GM21825 (cell line): ENCODE data around the gene SLC22A31.

Experiments used
- ATAC-seq: cut with Tn5 transposase; IDR thresholded peaks from one replicate; pipeline ENCODE4 v1.9.1; 2021; ENCODE audit warnings: mild to moderate bottlenecking, moderate library complexity; ENCODE audit not compliant: unreplicated experiment

Gene SLC22A31

GRCh38 chr16:89217138-89217387 lies 16.7 kb upstream of the SLC22A31 start:
- no peak for ATAC-seq

GRCh38 chr16:89216315-89217137 lies 16.2 kb upstream of the SLC22A31 start:
- ATAC-seq: no peak

DNA sequence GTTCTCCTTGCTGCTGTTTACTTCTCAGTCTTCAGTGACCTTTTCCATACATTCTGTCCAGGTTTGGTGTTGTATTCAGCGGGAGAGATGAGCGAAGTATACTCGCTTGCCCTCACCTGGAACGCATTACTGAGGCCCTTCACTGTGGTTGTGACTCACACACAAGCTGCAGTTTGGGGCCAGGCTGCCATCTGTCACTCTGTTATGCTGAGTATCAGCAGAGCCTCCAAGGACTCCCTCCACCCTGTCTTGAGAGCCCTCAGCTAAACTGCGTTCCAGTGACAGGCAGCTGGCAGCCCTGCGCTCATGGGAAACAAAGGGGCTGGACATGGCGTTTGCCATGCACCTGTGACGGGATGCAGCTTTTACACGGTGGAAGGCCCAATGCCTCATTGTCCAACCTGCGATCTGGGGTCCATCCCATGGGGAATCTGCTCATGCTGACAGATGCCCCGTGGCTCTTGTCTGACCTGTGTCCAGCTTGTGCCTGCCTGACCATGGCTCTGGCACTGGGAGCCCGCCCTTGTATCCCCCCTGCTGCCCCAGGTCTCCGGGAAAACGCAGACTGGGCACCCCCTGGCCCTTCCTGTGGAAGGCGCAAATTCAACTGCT lies 10.7 kb upstream of the SLC22A31 start:
- no peak for ATAC-seq

GRCh38 chr16:89210165-89210903 lies 10.0 kb upstream of the SLC22A31 start:
- ATAC-seq: no peak

DNA sequence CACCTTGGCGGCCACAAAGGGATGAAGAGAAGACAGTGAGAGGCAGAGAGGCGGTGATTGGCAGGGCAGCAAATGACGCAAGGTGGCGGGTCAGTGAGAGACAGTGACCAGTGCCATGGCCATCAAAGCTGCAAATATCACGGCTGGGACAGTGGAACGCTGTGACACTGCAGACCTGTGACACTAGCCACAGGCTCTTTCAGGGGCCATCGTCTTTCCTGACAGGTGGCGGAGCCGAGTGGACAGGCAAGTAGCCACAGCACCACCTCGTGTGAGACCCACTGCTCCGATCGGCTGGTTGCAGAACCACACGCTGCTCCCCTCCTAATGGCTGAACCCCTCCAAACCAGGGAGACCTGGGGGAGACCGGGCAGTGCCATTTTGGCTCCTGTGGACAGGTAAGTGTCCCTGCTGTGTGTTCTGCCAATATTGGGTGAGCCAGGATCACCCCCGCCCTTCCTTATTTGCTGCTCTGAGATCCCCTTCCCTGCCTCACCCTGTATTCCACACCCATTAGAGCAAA lies 9.2 kb upstream of the SLC22A31 start:
- no peak for ATAC-seq

DNA sequence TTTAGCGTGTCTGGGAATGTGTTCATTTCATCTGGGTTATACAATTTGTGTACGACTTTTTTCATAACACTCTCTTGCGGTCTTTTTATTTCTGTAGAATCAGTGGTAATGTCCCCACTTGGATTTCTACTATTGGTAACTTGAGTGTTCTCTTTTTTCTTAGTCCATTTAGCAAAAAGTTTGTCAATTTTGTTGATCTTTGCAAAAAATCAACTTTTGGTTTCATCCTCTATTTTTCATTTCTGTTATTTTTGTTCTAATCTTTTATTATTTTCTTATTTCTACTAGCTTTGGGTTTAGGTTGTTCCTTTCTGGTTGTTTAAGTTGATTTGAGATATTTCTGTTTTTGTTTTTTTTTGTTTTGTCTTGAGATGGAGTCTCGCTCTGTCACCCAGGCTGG lies 7.7 kb upstream of the SLC22A31 start:
- ATAC-seq: no peak

DNA sequence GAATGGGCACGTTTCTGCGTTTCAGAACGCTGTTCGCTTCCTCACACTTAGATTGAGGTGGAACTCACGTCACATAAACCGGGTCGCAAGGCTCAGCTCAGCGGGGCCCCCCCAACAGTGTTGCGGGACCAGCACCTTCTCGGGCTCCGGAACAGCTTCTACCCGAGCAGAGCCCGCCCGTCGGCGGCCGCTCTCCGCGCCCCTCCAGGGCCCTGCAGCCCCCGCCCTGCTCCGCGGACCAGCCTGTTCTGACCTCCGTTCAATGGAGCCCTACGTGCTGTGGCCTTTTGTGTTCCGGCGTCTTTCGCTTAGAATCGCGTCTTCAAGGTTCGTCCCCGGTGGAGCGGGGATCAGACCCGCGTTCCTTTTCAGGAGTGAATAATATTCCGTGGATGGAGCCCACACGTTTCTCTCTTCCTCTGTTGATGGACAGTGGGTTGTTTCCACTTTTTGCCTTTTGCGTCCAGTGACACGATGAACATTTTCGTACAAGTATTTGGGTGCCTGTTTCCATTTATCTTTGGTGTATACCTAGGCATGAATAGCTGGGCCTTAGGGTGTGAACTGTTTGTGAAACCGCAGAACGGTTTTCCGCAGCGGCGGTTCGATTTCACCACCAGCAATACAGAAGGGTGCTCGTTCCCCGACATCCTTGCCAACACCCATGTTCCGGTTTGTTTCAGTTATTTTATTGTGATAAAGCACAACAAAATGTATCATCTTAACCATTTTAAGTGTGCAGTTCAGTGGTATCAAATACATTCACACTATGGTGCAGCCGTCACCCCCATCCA lies 2.3 kb upstream of the SLC22A31 start:
- ATAC-seq: no peak

- ATAC-seq: no peak
Measured at GRCh38 chr16:89201439-89202377, 1.4 kb upstream of the SLC22A31 start.

- ATAC-seq: no peak
Measured at GRCh38 chr16:89200850-89201411, 594 bp upstream of the SLC22A31 start.

GRCh38 chr16:89199241-89200123 lies 855 bp downstream of the SLC22A31 start:
- no peak for ATAC-seq

GRCh38 chr16:89198417-89199240 lies 1.7 kb downstream of the SLC22A31 start:
- no peak for ATAC-seq

DNA sequence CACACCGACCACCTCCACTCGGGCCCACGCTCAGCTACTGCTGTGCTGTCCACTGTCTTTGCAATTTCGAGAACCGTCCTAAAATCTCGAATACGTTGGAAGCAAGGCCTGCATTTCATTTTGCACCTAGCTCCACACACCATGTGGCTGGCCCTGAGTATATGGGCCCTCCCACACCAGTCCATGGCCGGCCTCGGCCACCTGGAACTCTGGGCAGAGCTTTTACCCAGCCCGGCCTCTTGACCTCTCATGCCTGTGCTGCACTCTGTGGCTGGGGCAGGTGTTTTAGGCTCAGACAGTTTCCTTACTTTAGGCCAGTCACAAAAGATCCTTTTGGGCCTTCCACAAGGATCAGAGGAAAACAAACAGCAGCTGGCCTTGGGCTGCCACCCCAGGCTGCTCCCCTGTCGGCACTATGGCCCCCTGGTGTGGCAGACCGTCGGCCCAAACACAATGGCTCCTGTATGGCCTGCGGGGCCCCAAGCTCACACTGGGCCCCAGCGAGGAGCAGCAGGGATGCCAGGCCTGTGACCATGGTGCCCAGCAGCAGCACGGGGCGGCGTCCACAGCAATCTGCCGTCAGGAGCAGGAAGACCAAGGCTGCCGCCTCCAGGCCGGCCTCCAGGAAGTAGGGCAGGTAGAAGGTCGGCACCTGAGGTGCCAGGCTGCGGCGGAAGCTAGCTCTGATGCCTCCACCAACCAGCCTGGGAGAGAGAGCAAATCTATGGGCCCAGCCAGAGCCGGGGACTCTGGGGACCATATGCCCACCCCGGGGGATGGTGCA lies 2.5 kb downstream of the SLC22A31 start:
- no peak for ATAC-seq

- no peak for ATAC-seq
Measured at GRCh38 chr16:89197033-89197632, 3.2 kb downstream of the SLC22A31 start.

DNA sequence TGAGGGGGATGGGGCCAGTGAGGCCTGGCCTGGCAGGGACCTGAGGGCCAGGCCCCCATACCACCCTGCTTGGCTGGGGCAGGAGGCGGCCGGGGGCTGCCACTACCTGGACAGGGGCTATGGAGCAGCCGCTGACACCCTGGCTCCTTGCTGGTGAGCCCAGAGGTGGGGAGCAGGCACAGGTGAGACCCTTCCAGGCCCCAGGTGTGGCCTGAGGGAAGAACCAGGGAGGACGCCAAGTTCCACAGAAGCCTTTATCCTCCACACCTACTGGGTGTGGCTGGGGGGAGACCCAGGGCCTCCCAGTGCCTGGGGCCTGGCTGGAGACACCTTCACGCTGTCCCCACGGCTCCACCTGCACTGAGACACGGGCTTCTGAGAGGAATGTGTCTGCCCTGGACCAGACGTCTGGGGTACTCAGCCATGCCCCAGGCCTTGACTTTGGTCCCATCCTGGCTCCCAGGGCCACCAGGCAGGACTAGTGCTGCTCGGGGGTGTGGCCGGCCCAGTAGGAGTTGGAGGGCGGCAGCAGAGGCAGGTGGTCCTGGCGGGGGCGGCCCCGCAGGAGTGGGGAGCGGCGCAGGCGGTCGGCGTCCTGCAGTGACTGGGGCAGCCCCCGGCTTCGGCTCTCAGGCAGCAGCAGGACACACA lies 4.7 kb downstream of the SLC22A31 start:
- no peak for ATAC-seq

DNA sequence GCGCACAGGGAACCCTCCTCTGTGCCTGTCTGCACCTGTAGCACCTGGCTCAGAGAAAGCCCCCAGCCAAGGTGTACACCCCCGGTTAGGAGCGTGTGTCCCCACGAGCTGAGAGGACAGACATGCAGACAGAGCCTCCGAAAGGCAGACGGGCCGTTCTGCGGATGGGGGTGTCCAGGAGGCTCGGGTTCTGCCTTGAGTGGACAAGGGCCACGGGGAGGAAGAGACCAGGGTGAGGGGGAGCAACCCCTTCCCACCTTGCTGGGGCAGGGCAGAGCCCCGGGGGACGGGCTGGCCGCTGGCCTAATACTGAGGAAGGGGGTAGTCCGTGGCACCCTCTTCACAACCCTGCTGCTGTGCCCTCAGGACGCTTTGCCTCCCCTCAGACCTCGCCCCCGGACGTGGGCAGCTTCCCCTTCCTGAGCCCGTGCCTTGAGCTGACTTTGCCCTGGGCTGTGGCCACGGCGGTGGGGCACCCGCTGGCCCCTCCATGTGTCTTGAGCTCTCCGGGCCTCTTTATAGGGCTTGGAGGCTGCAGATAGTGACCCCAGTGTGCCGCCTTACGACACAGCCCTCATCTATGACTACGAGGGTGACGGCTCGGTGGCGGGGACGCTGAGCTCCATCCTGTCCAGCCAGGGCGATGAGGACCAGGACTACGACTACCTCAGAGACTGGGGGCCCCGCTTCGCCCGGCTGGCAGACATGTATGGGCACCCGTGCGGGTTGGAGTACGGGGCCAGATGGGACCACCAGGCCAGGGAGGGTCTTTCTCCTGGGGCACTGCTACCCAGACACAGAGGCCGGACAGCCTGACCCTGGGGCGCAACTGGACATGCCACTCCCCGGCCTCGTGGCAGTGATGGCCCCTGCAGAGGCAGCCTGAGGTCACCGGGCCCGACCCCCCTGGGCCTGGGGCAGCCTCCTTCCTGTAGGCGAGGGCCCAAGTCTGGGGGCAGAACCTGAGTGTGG lies 5.7 kb downstream of the SLC22A31 start:
- ATAC-seq: no peak
